Calu3 (cell line): ENCODE measurements around the gene ZDHHC22. TPM values are rescaled to one million over a fixed set of nuclear protein-coding genes. Genes with fewer than 3 reads are reported as not detected.

Experiments used
- BruUV-seq: library from RNA; stranded (reverse); fragments of 400-500 nt; replicated peaks from 2 replicates; lab custom pipeline; 2021; lab: Mats Ljungman, UMichigan
- CTCF ChIA-PET: fragments of 300-600 bp; sonication (Branson Sonifier 250); formaldehyde crosslinking; loops from one replicate; lab custom pipeline; 2022; ENCODE audit warnings: antibody characterized with exemption; lab: Charles Lee
- DNase-seq: peaks from one replicate; pipeline ENCODE4 v3.0.0; 2022
- H3K27ac Mint-ChIP-seq: one replicate; pipeline ENCODE4 v1.8.0; 2022; ENCODE audit warnings: mixed read lengths; ENCODE audit not compliant: unreplicated experiment
- H3K27me3 Mint-ChIP-seq: one replicate; pipeline ENCODE4 v1.8.0; 2022; ENCODE audit warnings: mixed read lengths; ENCODE audit not compliant: unreplicated experiment
- H3K36me3 Mint-ChIP-seq: one replicate; pipeline ENCODE4 v1.8.0; 2022; ENCODE audit warnings: mild to moderate bottlenecking, moderate library complexity, mixed read lengths; ENCODE audit not compliant: insufficient read depth, unreplicated experiment
- H3K4me1 Mint-ChIP-seq: one replicate; pipeline ENCODE4 v1.8.0; 2022; ENCODE audit warnings: mild to moderate bottlenecking, low read depth, mixed read lengths; ENCODE audit not compliant: unreplicated experiment
- H3K4me3 Mint-ChIP-seq: one replicate; pipeline ENCODE4 v1.8.0; 2022; ENCODE audit warnings: mild to moderate bottlenecking, low read depth, moderate library complexity, mixed read lengths; ENCODE audit not compliant: unreplicated experiment
- H3K9me3 Mint-ChIP-seq: one replicate; pipeline ENCODE4 v1.8.0; 2022; ENCODE audit warnings: low read depth, mixed read lengths; ENCODE audit not compliant: unreplicated experiment
- CTCF ChIP-seq: fragments of 200-600 bp; IDR thresholded peaks from one replicate; pipeline ENCODE4 v1.8.0; 2022; ENCODE audit warnings: antibody characterized with exemption; ENCODE audit not compliant: unreplicated experiment
- intact Hi-C: fragments of 100-400 bp; cut with micrococcal nuclease; formaldehyde crosslinking; loops from one replicate; pipeline ENCODE4 v1.10.0; 2022; ENCODE audit not compliant: unreplicated experiment
- total RNA-seq: library from RNA; stranded (reverse); gene quantifications from 2 replicates; pipeline ENCODE4 v1.2.3, GENCODE V29; 2022

Gene ZDHHC22
- total RNA-seq, 1 experiment from 2014 or later: not detected

- Mint-ChIP-seq H3K9me3 (no peaks in the 10 kb centered on the region), H3K4me3 (no peak overlapping the region), H3K36me3 (peaks cover 22% of the 10 kb centered on the region), H3K27me3 (no peaks in the 10 kb centered on the region), H3K4me1 (no peaks in the 10 kb centered on the region), H3K27ac (no peak overlapping the region)
- BruUV-seq: no TSS peak
- DNase-seq: no peak
- TF ChIP-seq CTCF: no peak
- CTCF ChIA-PET: interaction anchor here (0.9 kb wide), 1 partner anchor 10 kb away, joined by 3 read pairs; no protein-coding TSS in a partner anchor
- intact Hi-C loops: no loop called here
These were observed 27.9 kb downstream of the ZDHHC22 start for GRCh38 chr14:77113644-77114043.

- CTCF ChIA-PET: no interaction called here
- no peak overlapping the region for H3K4me3 Mint-ChIP-seq
- no peaks in the 10 kb centered on the region for H3K9me3 Mint-ChIP-seq
- no peak overlapping the region for H3K27ac Mint-ChIP-seq
- intact Hi-C loops: no loop called here
- no peak for TF ChIP-seq CTCF
- no peaks in the 10 kb centered on the region for H3K27me3 Mint-ChIP-seq
- DNase-seq: no peak
- no peaks in the 10 kb centered on the region for H3K4me1 Mint-ChIP-seq
- BruUV-seq: no TSS peak
- peaks cover 22% of the 10 kb centered on the region for H3K36me3 Mint-ChIP-seq
These were observed 30.6 kb downstream of the ZDHHC22 start for GRCh38 chr14:77111021-77111420.

GRCh38 chr14:77110286-77110685 lies 31.3 kb downstream of the ZDHHC22 start:
- no peaks in the 10 kb centered on the region for H3K4me1 Mint-ChIP-seq
- peaks cover 15% of the 10 kb centered on the region for H3K36me3 Mint-ChIP-seq
- H3K27ac Mint-ChIP-seq: no peak overlapping the region
- H3K4me3 Mint-ChIP-seq: no peak overlapping the region
- BruUV-seq: no TSS peak
- CTCF ChIA-PET: no interaction called here
- no peaks in the 10 kb centered on the region for H3K27me3 Mint-ChIP-seq
- H3K9me3 Mint-ChIP-seq: no peaks in the 10 kb centered on the region
- no peak for TF ChIP-seq CTCF
- intact Hi-C loops: no loop called here
- no peak for DNase-seq

- BruUV-seq: no TSS peak
- no peaks in the 10 kb centered on the region for H3K4me1 Mint-ChIP-seq
- CTCF ChIA-PET: no interaction called here
- no peak for DNase-seq
- TF ChIP-seq CTCF: no peak
- no peak overlapping the region for H3K27ac Mint-ChIP-seq
- peaks cover 14% of the 10 kb centered on the region for H3K36me3 Mint-ChIP-seq
- H3K9me3 Mint-ChIP-seq: no peaks in the 10 kb centered on the region
- intact Hi-C loops: no loop called here
- no peak overlapping the region for H3K4me3 Mint-ChIP-seq
- H3K27me3 Mint-ChIP-seq: no peaks in the 10 kb centered on the region
These were observed 31.9 kb downstream of the ZDHHC22 start for GRCh38 chr14:77109656-77110055.
